ENCODE data around the gene GREB1. TPM values are rescaled to one million over a fixed set of nuclear protein-coding genes. Genes with fewer than 3 reads are reported as not detected.

GREB1 gene
- total and polyA plus RNA-seq, 2 donors (not counting 1 experiment from before 2014, with no cell fraction given): 0.04 to 0.39 TPM

- Histone ChIP-seq H3K79me2 (ENCODE audit: control insufficient read depth, insufficient read depth, low read length) (no peaks in the 10 kb centered on the region), H3K9ac (ENCODE audit: low read length) (no peak overlapping the region), H3K4me1 (ENCODE audit: control insufficient read depth in 2 of 2, insufficient read depth in 2 of 2, low read length in 2 of 2) (no peaks in the 10 kb centered on the region), H3K27ac (ENCODE audit: low read length in 2 of 2) (no peak overlapping the region), H3K36me3 (replicated peaks in 1 of 2; ENCODE audit: control extremely low read depth in 1 of 2, control insufficient read depth in 1 of 2, extremely low read depth in 1 of 2, insufficient read depth in 2 of 2, low read length in 1 of 2) (no peaks in the 10 kb centered on the region), H3K4me2 (replicated peaks; ENCODE audit: low read depth, low read length, poor library complexity, severe bottlenecking) (no peak overlapping the region), H4K20me1 (ENCODE audit: control insufficient read depth, insufficient read depth, low read length, poor library complexity, severe bottlenecking) (no peaks in the 10 kb centered on the region), H3K9me3 (ENCODE audit: control extremely low read depth in 1 of 3, control insufficient read depth in 2 of 3, insufficient read depth in 1 of 3, low read length in 2 of 3) (peaks cover 0 to 7% (median 0%) of the 10 kb centered on the region in 3 donors), H2AFZ (ENCODE audit: insufficient read depth, low read depth, low read length, poor library complexity, severe bottlenecking) (no peak overlapping the region), H3K27me3 (replicated peaks in 1 of 4; ENCODE audit: control extremely low read depth in 1 of 4, control insufficient read depth in 3 of 4, insufficient read depth in 4 of 4, low read length in 3 of 4) (peaks cover 0 to 7% (median 3%) of the 10 kb centered on the region in 4 experiments), H3K4me3 (ENCODE audit: control extremely low read depth in 1 of 5, extremely low read depth in 1 of 5, insufficient read depth in 1 of 5, low read depth in 2 of 5, low read length in 4 of 5) (no peak overlapping the region)
- DNase-seq (no peak), ATAC-seq (ENCODE audit: low read depth) (no peak)
- peaks cover 26% of the 10 kb centered on the region for H3K27me3 Mint-ChIP-seq
- H3K27ac Mint-ChIP-seq: no peak overlapping the region
- 98% methylated on average over 6 of the region's 7 CpGs for WGBS (ENCODE audit: insufficient coverage)
- TF ChIP-seq, protein P1, sequence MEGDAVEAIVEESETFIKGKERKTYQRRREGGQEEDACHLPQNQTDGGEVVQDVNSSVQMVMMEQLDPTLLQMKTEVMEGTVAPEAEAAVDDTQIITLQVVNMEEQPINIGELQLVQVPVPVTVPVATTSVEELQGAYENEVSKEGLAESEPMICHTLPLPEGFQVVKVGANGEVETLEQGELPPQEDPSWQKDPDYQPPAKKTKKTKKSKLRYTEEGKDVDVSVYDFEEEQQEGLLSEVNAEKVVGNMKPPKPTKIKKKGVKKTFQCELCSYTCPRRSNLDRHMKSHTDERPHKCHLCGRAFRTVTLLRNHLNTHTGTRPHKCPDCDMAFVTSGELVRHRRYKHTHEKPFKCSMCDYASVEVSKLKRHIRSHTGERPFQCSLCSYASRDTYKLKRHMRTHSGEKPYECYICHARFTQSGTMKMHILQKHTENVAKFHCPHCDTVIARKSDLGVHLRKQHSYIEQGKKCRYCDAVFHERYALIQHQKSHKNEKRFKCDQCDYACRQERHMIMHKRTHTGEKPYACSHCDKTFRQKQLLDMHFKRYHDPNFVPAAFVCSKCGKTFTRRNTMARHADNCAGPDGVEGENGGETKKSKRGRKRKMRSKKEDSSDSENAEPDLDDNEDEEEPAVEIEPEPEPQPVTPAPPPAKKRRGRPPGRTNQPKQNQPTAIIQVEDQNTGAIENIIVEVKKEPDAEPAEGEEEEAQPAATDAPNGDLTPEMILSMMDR (IDR thresholded peaks at IDR 0.05): no peak
- no peak for TF ChIP-seq EZH2 (IDR thresholded peaks at IDR 0.05; ENCODE audit: borderline replicate concordance, insufficient read depth, low read depth, low read length, poor library complexity, severe bottlenecking)
- H3K4me3 Mint-ChIP-seq: no peak overlapping the region
- POLR2A ChIA-PET: no interaction called here
- CTCF ChIA-PET: interaction anchor here (0.7 to 1.2 kb wide), 2 partner anchors 9 to 22 kb away, joined by 3 to 4 read pairs; no protein-coding TSS in a partner anchor
- H3K4me1 Mint-ChIP-seq: no peaks in the 10 kb centered on the region
- intact Hi-C loops (cut with micrococcal nuclease): no loop called here
- peaks cover 3% of the 10 kb centered on the region for H3K9me3 Mint-ChIP-seq (ENCODE audit: insufficient read depth)
Measured at GRCh38 chr2:11525762-11526161, 8.1 kb upstream of the GREB1 start.

GRCh38 chr2:11527001-11527400 lies 6.8 kb upstream of the GREB1 start:
- H4K20me1 ChIP-seq (ENCODE audit: control insufficient read depth, insufficient read depth, low read length, poor library complexity, severe bottlenecking): no peaks in the 10 kb centered on the region
- Mint-ChIP-seq H3K9me3 (ENCODE audit: insufficient read depth) (peaks cover 3% of the 10 kb centered on the region), H3K27ac (no peak overlapping the region), H3K27me3 (peaks cover 30% of the 10 kb centered on the region), H3K4me3 (no peak overlapping the region), H3K4me1 (no peaks in the 10 kb centered on the region)
- no peak overlapping the region for H3K4me3 ChIP-seq (ENCODE audit: control extremely low read depth in 1 of 5, extremely low read depth in 1 of 5, insufficient read depth in 1 of 5, low read depth in 2 of 5, low read length in 4 of 5)
- H3K27ac ChIP-seq (ENCODE audit: low read length in 2 of 2): no peak overlapping the region
- no peaks in the 10 kb centered on the region for H3K4me1 ChIP-seq (ENCODE audit: control insufficient read depth in 2 of 2, insufficient read depth in 2 of 2, low read length in 2 of 2)
- DNase-seq: no peak
- ChIA-PET POLR2A (no interaction called here), CTCF (no interaction called here)
- no peak overlapping the region for H2AFZ ChIP-seq (ENCODE audit: insufficient read depth, low read depth, low read length, poor library complexity, severe bottlenecking)
- TF ChIP-seq, protein P1 (IDR thresholded peaks at IDR 0.05): no peak
- no CpG with 5 or more reads among the region's 1 CpG for whole genome bisulfite sequencing (ENCODE audit: insufficient coverage)
- H3K9me3 ChIP-seq (ENCODE audit: control extremely low read depth in 1 of 3, control insufficient read depth in 2 of 3, insufficient read depth in 1 of 3, low read length in 2 of 3): peaks cover 0 to 3% (median 0%) of the 10 kb centered on the region in 3 donors
- intact Hi-C loops (cut with micrococcal nuclease): no loop called here
- no peak for ATAC-seq (ENCODE audit: low read depth)
- H3K27me3 ChIP-seq (replicated peaks in 1 of 4; ENCODE audit: control extremely low read depth in 1 of 4, control insufficient read depth in 3 of 4, insufficient read depth in 4 of 4, low read length in 3 of 4): peaks cover 0 to 7% (median 3%) of the 10 kb centered on the region in 4 experiments
- no peak overlapping the region for H3K9ac ChIP-seq (ENCODE audit: low read length)
- H3K79me2 ChIP-seq (ENCODE audit: control insufficient read depth, insufficient read depth, low read length): no peaks in the 10 kb centered on the region
- H3K36me3 ChIP-seq (replicated peaks in 1 of 2; ENCODE audit: control extremely low read depth in 1 of 2, control insufficient read depth in 1 of 2, extremely low read depth in 1 of 2, insufficient read depth in 2 of 2, low read length in 1 of 2): no peaks in the 10 kb centered on the region
- no peak overlapping the region for H3K4me2 ChIP-seq (replicated peaks; ENCODE audit: low read depth, low read length, poor library complexity, severe bottlenecking)

Measured in B cell (primary cell).